DMS53 treated with DMSO at 0.1 percent for 48 hours (cell line): ENCODE data around the gene PCDHGA8.
"Not testable (repeated sequence)": the region's sequence is repeated elsewhere in the genome, so short reads cannot be mapped to it uniquely, and the experiment has no call there.

ENCODE experiments used
- DNase-seq: peaks from one replicate; lab custom pipeline; 2025; ENCODE audit not compliant: unreplicated experiment; lab: John Stamatoyannopoulos, UW

The PCDHGA8 gene

GRCh38 chr5:141392429-141393198 lies at the start of gene PCDHGA8:
TSS of gene PCDHGA8 (plus strand) at chr5:141392633. CDS start at chr5:141392814, 181 bp downstream.
- DNase-seq, result no peak

GRCh38 chr5:141342773-141343172 lies 49.7 kb upstream of the PCDHGA8 start:
- DNase-seq, result no peak

GRCh38 chr5:141343242-141343952 lies 49.0 kb upstream of the PCDHGA8 start, which contains the start of gene PCDHGA3:
TSS of gene PCDHGA3 (plus strand) at chr5:141343829. CDS start at chr5:141344034, 205 bp downstream.
- no peak for DNase-seq

- DNase-seq, result no peak
Observed at GRCh38 chr5:141343953-141344463, 48.4 kb upstream of the PCDHGA8 start.

- DNase-seq, result no peak
Observed at GRCh38 chr5:141345327-141345726, 47.1 kb upstream of the PCDHGA8 start.

GRCh38 chr5:141346017-141346416 lies 46.4 kb upstream of the PCDHGA8 start:
- not testable (repeated sequence) for DNase-seq

GRCh38 chr5:141349917-141350619 lies 42.4 kb upstream of the PCDHGA8 start, which contains the start of gene PCDHGB1:
TSS of gene PCDHGB1 (plus strand) at chr5:141350099. CDS start at chr5:141350261, 162 bp downstream.
- DNase-seq, result peak; percentile 85

- DNase-seq, result no peak
Observed at GRCh38 chr5:141351591-141351990, 40.8 kb upstream of the PCDHGA8 start.

- DNase-seq, result no peak
Observed at GRCh38 chr5:141354900-141355469, 37.4 kb upstream of the PCDHGA8 start, which contains the start of gene PCDHGA4. TSS of gene PCDHGA4 (plus strand) at chr5:141355021. CDS start at chr5:141355108, 87 bp downstream.

GRCh38 chr5:141355641-141356040 lies 36.8 kb upstream of the PCDHGA8 start:
- no peak for DNase-seq

- no peak for DNase-seq
Observed at GRCh38 chr5:141356133-141356532, 36.3 kb upstream of the PCDHGA8 start.

GRCh38 chr5:141356950-141357349 lies 35.5 kb upstream of the PCDHGA8 start:
- DNase-seq, result no peak

- no peak for DNase-seq
Observed at GRCh38 chr5:141359790-141360426, 32.5 kb upstream of the PCDHGA8 start, which contains the start of gene PCDHGB2. TSS of gene PCDHGB2 (plus strand) at chr5:141359994. CDS start at chr5:141360136, 142 bp downstream.

- no peak for DNase-seq
Observed at GRCh38 chr5:141360685-141361084, 31.7 kb upstream of the PCDHGA8 start.

GRCh38 chr5:141362719-141363118 lies 29.7 kb upstream of the PCDHGA8 start:
- no peak for DNase-seq

GRCh38 chr5:141363952-141364660 lies 28.3 kb upstream of the PCDHGA8 start, which contains the start of gene PCDHGA5:
TSS of gene PCDHGA5 (plus strand) at chr5:141364162. CDS start at chr5:141364331, 169 bp downstream.
- DNase-seq, result no peak

GRCh38 chr5:141366016-141366896 lies 26.2 kb upstream of the PCDHGA8 start:
- no peak for DNase-seq
